ENCODE results near the gene PARD3. TPM values are rescaled to one million over a fixed set of nuclear protein-coding genes. Genes with fewer than 3 reads are reported as not detected.

Gene PARD3
- total RNA-seq, 1 experiment from 2014 or later, result 51.7 TPM

DNA sequence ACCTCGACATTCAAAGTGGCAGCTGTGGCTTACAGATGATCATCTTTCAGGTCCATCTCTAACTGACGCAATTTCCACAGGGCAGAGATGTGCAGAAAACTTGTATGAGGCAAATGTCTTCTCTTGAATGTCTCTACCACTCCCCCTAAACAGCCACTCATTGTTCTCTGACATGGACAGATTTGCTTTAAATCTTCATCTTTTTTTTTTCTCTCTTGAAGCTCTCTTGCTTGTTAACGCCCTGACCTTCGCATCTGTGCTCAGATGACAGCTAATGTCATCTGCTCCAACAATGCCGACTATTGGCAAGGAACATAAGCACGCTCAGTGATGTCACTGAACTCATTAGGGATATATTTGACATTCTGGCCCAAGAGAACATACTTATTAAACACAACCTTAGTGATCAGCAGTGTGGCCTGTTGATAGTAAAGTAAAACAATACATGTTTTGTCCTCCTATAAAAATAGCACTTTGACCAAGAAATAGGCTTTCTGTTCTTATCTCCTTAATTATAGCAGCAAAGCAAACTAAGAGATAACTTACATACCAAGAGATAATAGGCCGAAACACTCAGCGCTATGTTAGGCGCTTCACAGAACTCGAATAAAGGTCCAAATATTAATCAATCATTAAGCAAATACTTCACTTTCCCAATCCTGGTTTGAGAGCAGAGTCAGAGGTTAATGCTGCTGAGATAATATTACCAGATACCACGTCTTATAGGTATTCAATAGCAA lies 583.5 kb downstream of the PARD3 start:
- no peak for DNase-seq (ENCODE audit: low read depth)

DNA sequence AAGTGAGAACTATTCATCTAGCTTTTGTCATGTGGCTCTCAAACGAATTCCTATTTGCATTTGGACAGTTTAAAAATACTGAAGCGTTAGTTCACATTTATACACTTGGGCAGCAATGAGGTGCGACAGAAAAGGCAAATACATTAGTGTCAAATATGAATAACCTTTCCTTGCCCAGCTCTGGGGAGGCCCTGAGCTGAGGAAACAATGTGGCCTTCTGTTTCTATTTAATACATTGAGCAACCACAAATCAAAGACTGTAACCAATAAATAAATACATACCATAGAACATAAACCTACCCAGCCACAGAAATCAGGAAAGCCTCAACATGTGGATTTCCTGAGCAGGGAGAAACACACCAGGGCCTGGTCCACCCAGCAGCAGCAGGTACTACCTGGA lies 585.2 kb downstream of the PARD3 start:
- no peak for DNase-seq (ENCODE audit: low read depth)

DNA sequence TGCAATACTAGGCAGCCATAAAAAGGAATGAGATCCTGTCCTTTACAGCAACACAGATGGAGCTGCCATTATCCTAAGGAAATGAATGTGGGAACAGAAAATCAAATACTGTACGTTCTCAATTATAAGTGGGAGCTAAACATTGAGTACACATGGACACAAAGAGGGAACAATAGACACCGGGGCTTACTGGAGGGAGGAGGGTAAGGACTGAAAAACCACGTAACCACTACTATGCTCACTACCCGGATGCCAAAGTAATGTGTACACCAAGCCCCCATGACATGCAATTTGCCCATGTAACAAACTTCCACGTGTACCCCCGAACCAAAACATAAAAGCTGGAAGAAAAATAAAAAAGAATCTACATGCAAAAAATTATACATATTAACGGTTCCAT lies 587.0 kb downstream of the PARD3 start:
- no peak for DNase-seq (ENCODE audit: low read depth)

GRCh38 chr10:34224639-34225038 lies 590.5 kb downstream of the PARD3 start:
- DNase-seq (ENCODE audit: low read depth), result no peak

DNA sequence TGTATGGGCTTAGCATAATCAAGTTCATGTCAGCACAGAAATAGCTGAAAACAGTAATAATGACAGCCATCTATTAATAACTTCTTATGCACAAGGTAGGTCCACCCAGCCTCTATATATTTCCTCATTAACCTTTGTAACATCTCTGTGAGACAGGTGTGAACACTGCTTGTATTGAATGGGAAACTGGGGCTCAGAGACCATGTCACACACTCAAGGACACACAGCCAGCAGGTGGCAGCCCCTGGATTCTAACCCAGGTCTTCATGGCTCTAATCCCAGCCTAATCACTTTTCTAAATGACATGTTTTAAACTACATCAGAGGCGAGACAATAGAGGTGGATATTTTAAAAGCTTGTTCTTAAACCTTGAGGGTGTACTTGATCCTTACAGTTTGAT lies 591.4 kb downstream of the PARD3 start:
- no peak for DNase-seq (ENCODE audit: low read depth)

- DNase-seq (ENCODE audit: low read depth), result no peak
Observed at GRCh38 chr10:34222359-34222758, 592.7 kb downstream of the PARD3 start.

DNA sequence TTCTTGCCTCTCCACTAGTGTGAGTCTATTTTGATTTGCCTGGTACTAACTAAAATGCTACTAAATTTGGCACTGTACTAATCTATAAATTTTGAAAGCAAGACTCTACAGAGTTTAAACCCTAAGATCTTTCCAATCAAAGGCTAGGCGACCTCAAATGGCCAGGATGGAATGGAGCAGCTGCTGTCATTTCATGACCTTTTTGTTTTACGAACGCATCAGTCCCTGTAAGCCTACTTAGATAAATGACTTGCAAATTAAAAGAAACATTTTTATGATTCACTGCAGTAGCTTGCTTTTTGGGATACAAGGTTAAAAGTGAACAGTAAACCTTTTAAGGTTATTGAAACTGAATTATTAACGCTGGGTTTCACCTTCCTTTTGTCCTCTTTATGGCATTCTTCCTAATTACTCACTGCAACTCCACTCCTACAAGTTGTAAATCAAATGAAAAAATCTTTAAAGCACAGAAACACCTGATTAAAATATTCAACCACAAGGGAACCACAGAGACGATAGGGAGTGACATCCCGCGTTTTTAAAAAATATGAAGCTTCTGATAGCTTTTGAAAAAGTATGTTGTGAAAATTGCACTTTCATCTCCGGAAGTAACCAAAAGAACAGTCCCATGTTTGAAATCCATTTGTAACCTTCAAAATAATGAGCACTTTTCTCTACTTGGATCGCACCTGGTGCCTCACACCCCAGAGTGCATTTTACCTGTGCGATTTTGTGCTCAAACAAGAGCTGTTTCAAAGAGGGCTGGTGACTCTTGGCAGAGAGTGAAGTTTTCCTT lies 595.1 kb downstream of the PARD3 start:
- no peak for DNase-seq (ENCODE audit: low read depth)

- no peak for DNase-seq (ENCODE audit: low read depth)
Observed at GRCh38 chr10:34217524-34217923, 597.6 kb downstream of the PARD3 start.

DNA sequence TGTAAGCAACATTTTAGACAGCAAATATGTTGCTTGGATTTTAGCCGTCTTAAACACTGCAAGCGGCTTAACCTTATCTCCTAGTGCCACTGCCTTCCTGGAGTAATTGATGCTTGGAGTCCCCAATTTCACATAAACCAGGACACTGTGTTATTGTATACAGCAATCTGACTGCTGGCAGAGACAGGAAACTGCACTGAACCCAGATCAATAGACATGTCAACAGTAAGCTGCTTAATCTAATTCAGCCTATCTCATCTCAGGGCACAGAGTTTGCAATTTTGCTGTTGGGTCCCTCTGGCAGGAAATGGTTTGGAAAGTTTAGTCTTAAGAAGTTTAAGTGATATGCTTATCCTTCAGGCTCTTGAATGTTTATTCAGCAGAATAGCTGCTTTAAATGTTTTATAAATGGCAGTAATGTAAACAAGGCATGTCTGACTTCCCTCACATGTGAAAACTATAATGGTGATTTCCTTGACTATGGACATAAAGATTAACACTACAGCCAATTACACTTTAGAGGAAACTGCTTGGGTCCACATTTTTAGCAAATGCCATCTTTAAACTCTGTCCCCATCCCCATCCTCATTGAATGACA lies 598.6 kb downstream of the PARD3 start:
- no peak for DNase-seq (ENCODE audit: low read depth)

- no peak for DNase-seq (ENCODE audit: low read depth)
Observed at GRCh38 chr10:34213805-34214197, 601.3 kb downstream of the PARD3 start.

- DNase-seq (ENCODE audit: low read depth), result no peak
Observed at GRCh38 chr10:34213193-34213804, 601.8 kb downstream of the PARD3 start.

GRCh38 chr10:34207343-34207742 lies 607.8 kb downstream of the PARD3 start:
- no peak for DNase-seq (ENCODE audit: low read depth)

GRCh38 chr10:34206935-34207268 lies 608.2 kb downstream of the PARD3 start:
- no peak for DNase-seq (ENCODE audit: low read depth)

GRCh38 chr10:34206078-34206934 lies 608.8 kb downstream of the PARD3 start:
- no peak for DNase-seq (ENCODE audit: low read depth)

- DNase-seq (ENCODE audit: low read depth), result no peak
Observed at GRCh38 chr10:34205452-34205851, 609.6 kb downstream of the PARD3 start.

DNA sequence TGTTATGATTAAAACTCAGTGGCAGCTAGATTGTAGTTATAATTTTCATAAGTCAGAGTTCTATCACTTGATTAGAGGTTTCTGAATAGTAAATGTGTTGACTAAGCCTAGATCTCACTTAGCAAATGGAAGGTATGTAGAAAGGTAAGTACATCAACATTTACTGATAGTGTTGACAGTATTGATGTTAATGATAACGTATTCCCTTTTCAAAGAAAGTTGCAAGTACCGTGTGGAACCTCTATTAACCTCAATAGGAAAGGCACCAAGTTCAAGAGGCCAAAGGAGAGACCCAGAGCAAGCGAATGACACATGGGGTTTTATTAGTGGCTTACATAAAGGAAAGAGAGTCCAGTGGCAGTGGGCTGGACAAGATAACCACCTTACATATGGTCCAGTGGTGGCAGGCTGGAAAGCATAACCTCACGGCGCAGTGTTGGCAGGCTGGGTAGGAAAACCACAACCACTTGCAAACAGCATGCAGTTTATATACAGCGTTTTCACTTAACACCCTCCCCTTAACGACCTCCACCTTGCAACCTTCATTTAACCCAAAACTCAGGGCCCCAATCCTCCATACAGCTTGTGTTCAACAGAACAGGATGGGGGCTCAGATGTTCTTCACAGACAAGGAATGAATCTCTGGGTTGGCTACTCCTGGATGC lies 611.0 kb downstream of the PARD3 start:
- DNase-seq (ENCODE audit: low read depth), result no peak

DNA sequence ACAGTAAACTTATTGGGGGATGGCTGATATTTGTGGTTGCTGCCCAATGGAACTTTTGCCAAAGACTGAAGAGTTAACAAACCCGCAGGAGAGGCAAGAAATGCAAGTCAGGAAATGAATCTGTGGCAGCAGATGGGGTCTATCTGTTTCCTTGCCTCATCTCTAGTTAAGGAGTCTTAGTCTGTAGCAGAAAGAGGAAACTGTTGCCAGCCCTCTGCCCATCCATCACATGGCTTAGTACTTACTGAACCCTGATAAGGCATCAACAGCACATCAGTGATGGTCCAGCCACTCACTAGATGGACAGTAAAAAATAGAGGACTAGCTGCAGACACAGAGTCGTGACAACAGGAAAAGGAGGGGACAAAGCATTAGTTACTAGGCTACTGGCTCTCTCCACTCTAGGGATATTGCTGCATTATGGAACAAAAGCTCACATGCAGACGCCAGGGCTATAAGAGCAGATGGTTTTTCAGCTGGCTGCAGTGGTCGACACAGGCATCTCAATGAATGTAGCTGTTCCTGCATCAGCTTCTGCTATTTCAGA lies 614.7 kb downstream of the PARD3 start:
- DNase-seq (ENCODE audit: low read depth), result no peak

DNA sequence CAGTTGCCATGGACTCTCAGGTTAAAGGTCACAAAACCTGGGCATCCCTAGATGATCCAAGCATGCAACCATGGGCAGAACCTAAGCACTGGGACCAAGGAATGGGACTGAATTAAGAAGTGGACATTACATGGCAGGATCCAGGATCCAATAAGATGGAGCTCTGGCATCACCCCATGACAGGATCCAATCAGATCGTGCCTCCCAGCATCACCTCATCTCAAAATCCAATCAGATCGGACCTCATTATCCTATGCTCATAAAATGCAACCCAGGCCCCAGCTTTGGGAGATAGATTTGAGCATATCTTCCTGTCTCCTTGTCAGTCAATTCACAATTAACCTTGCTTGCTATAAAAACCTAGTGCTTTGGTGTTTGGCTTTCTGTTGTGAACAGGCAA lies 616.1 kb downstream of the PARD3 start:
- DNase-seq (ENCODE audit: low read depth), result no peak

- DNase-seq (ENCODE audit: low read depth), result no peak
Observed at GRCh38 chr10:34196058-34196433, 619.0 kb downstream of the PARD3 start.

- no peak for DNase-seq (ENCODE audit: low read depth)
Observed at GRCh38 chr10:34195364-34196057, 619.6 kb downstream of the PARD3 start.
